Uterus (tissue), 4 donors: Measurements from ENCODE around the gene IL31. TPM values are rescaled to one million over a fixed set of nuclear protein-coding genes. Genes with fewer than 3 reads are reported as not detected.

Experiments
- DNase-seq, 2 donors: peaks; one replicate each; pipeline ENCODE4 v3.0.0-alpha.2; 2019 to 2020
- H3K27ac ChIP-seq, 2 donors: fragments of 200-600 bp; sonication (generic); 1 replicate in 1 of 2; 2 replicates in 1 of 2; pipeline ENCODE4 v1.5.1; 2016 to 2018
- H3K27me3 ChIP-seq, 2 donors: fragments of 200-600 bp; sonication (generic); one replicate each; pipeline ENCODE4 v1.5.1; 2018 to 2019; ENCODE audit warnings: control low read depth in 1 of 2
- H3K36me3 ChIP-seq, 2 donors: fragments of 200-600 bp; sonication (generic); one replicate each; pipeline ENCODE4 v1.5.1; 2019; ENCODE audit warnings: control low read depth in 1 of 2
- H3K4me1 ChIP-seq, 2 donors: fragments of 200-600 bp; sonication (generic); one replicate each; pipeline ENCODE4 v1.5.1; 2018 to 2019; ENCODE audit warnings: control low read depth in 1 of 2
- H3K4me3 ChIP-seq, 2 donors: fragments of 200-600 bp; sonication (generic); 1 replicate in 1 of 2; 2 replicates in 1 of 2; pipeline ENCODE4 v1.5.1; 2018 to 2019; ENCODE audit warnings: mild to moderate bottlenecking in 1 of 2
- H3K9me3 ChIP-seq, 2 donors: fragments of 200-600 bp; sonication (generic); one replicate each; pipeline ENCODE4 v1.5.1; 2019; ENCODE audit warnings: control low read depth in 1 of 2
- CTCF ChIP-seq, 4 experiments: fragments of 200-600 bp in 2 of 4; fragments of 450-650 bp in 2 of 4; sonication (generic) in 2 of 4; IDR thresholded peaks; one replicate each; pipeline ENCODE4 v1.5.1; 2016 to 2019; ENCODE audit warnings: antibody characterized with exemption in 4 of 4, mild to moderate bottlenecking in 2 of 4, moderate library complexity in 1 of 4
- POLR2A ChIP-seq, 2 donors: fragments of 450-650 bp; IDR thresholded peaks; one replicate each; pipeline ENCODE4 v1.6.1; 2016; ENCODE audit warnings: antibody characterized with exemption in 2 of 2, mild to moderate bottlenecking in 1 of 2, moderate library complexity in 1 of 2
- intact Hi-C: fragments of 100-400 bp; cut with DNase I; formaldehyde crosslinking; loops from one replicate; pipeline ENCODE4 v1.15.1; 2023; ENCODE audit warnings: low total_unique reads
- total RNA-seq, 4 donors: library from RNA; depleted of rRNA in 3 of 4; stranded (reverse); fragments of >200 nt in 3 of 4; gene quantifications; one replicate each; pipeline versions ENCODE4 v1.1.0 to v1.2.4, GENCODE V29; 2014 to 2023
- donor health status: DM: yes; HTN: yes; CAD: no.

The IL31 gene
- total RNA-seq, 4 donors from 2014 or later = not detected

GRCh38 chr12:122138181-122138580 lies 35.8 kb downstream of the IL31 start:
- no peak for DNase-seq
- intact Hi-C loops = no loop called here
- Histone ChIP-seq H3K27me3 (no peaks in the 10 kb centered on the region), H3K36me3 (no peaks in the 10 kb centered on the region), H3K9me3 (no peaks in the 10 kb centered on the region), H3K4me1 (no peaks in the 10 kb centered on the region), H3K4me3 (no peak overlapping the region), H3K27ac (no peak overlapping the region)
- no peak for TF ChIP-seq CTCF (IDR thresholded peaks at IDR 0.05)
- TF ChIP-seq POLR2A (IDR thresholded peaks at IDR 0.05) = no peak

- no peaks in the 10 kb centered on the region for H3K36me3 ChIP-seq
- H3K4me1 ChIP-seq = no peaks in the 10 kb centered on the region
- TF ChIP-seq CTCF (IDR thresholded peaks at IDR 0.05) (no peak), POLR2A (IDR thresholded peaks at IDR 0.05) (no peak)
- no peak for DNase-seq
- H3K27me3 ChIP-seq = no peaks in the 10 kb centered on the region
- no peak overlapping the region for H3K4me3 ChIP-seq
- H3K9me3 ChIP-seq = no peaks in the 10 kb centered on the region
- no peak overlapping the region for H3K27ac ChIP-seq
- intact Hi-C loops = no loop called here
Observed at GRCh38 chr12:122137681-122138080, 36.3 kb downstream of the IL31 start.

GRCh38 chr12:122137229-122137628 lies 36.8 kb downstream of the IL31 start:
- no peak overlapping the region for H3K4me3 ChIP-seq
- H3K4me1 ChIP-seq = no peaks in the 10 kb centered on the region
- no peaks in the 10 kb centered on the region for H3K27me3 ChIP-seq
- DNase-seq = no peak
- no peak for TF ChIP-seq POLR2A (IDR thresholded peaks at IDR 0.05)
- TF ChIP-seq CTCF (IDR thresholded peaks at IDR 0.05) = no peak
- H3K9me3 ChIP-seq = no peaks in the 10 kb centered on the region
- no peaks in the 10 kb centered on the region for H3K36me3 ChIP-seq
- intact Hi-C loops = no loop called here
- H3K27ac ChIP-seq = no peak overlapping the region

- intact Hi-C loops = no loop called here
- no peak overlapping the region for H3K4me3 ChIP-seq
- TF ChIP-seq CTCF (IDR thresholded peaks at IDR 0.05) (no peak), POLR2A (IDR thresholded peaks at IDR 0.05) (no peak)
- H3K4me1 ChIP-seq = no peaks in the 10 kb centered on the region
- no peaks in the 10 kb centered on the region for H3K27me3 ChIP-seq
- no peaks in the 10 kb centered on the region for H3K36me3 ChIP-seq
- no peak for DNase-seq
- H3K9me3 ChIP-seq = no peaks in the 10 kb centered on the region
- H3K27ac ChIP-seq = no peak overlapping the region
Observed at GRCh38 chr12:122135437-122136031, 38.5 kb downstream of the IL31 start.

GRCh38 chr12:122133192-122133950 lies 40.6 kb downstream of the IL31 start:
- no peak overlapping the region for H3K27ac ChIP-seq
- H3K4me3 ChIP-seq = no peak overlapping the region
- no peaks in the 10 kb centered on the region for H3K27me3 ChIP-seq
- TF ChIP-seq CTCF (IDR thresholded peaks at IDR 0.05) (no peak), POLR2A (IDR thresholded peaks at IDR 0.05) (no peak)
- no peaks in the 10 kb centered on the region for H3K36me3 ChIP-seq
- H3K4me1 ChIP-seq = no peaks in the 10 kb centered on the region
- no peaks in the 10 kb centered on the region for H3K9me3 ChIP-seq
- no peak for DNase-seq
- intact Hi-C loops = no loop called here
